Skeletal muscle tissue (tissue), 4 donors: Measurements from ENCODE around the gene ZNF202. TPM values are rescaled to one million over a fixed set of nuclear protein-coding genes. Genes with fewer than 3 reads are reported as not detected.
"Not testable (repeated sequence)": the region's sequence is repeated elsewhere in the genome, so short reads cannot be mapped to it uniquely, and the experiment has no call there.

Source experiments
- H3K27ac ChIP-seq: one replicate; pipeline ENCODE4 v1.7.0; 2013; ENCODE audit warnings: mild to moderate bottlenecking, low read depth, low read length, inconsistent platforms
- H3K27me3 ChIP-seq, 3 donors: one replicate each; pipeline ENCODE4 v1.7.0; 2013; ENCODE audit warnings: low read length in 3 of 3; ENCODE audit not compliant: control insufficient read depth in 3 of 3, insufficient read depth in 3 of 3
- H3K36me3 ChIP-seq, 3 donors: one replicate each; pipeline ENCODE4 v1.7.0; 2013; ENCODE audit warnings: low read length in 3 of 3; ENCODE audit not compliant: control insufficient read depth in 3 of 3, insufficient read depth in 3 of 3
- H3K4me1 ChIP-seq, 3 donors: one replicate each; pipeline ENCODE4 v1.7.0; 2013; ENCODE audit warnings: low read length in 3 of 3, mild to moderate bottlenecking in 3 of 3; ENCODE audit not compliant: control insufficient read depth in 3 of 3, insufficient read depth in 3 of 3
- H3K4me3 ChIP-seq, 3 donors: one replicate each; pipeline ENCODE4 v1.7.0; 2013; ENCODE audit warnings: low read length in 3 of 3
- H3K9ac ChIP-seq, 3 donors: one replicate each; pipeline ENCODE4 v1.7.0; 2013; ENCODE audit warnings: low read length in 3 of 3, mild to moderate bottlenecking in 3 of 3, moderate library complexity in 2 of 3, low read depth in 1 of 3
- H3K9me3 ChIP-seq, 3 donors: one replicate each; pipeline ENCODE4 v1.7.0; 2013; ENCODE audit warnings: low read length in 3 of 3; ENCODE audit not compliant: control insufficient read depth in 3 of 3
- total RNA-seq: library from RNA; depleted of rRNA; stranded (reverse); fragments of >200 nt; gene quantifications from one replicate; pipeline ENCODE4 v1.2.3, GENCODE V29; 2014
- donor health status: Osteomylitis.

Gene ZNF202
- total RNA-seq, 1 donor from 2014 or later = 9.4 TPM

GRCh38 chr11:123762422-123762821, 21.0 kb upstream of the ZNF202 start:
- Histone ChIP-seq H3K9me3 (peaks cover 0 to 3% (median 0%) of the 10 kb centered on the region in 3 donors), H3K4me1 (no peaks in the 10 kb centered on the region), H3K27me3 (no peaks in the 10 kb centered on the region), H3K4me3 (no peak overlapping the region), H3K9ac (no peak overlapping the region), H3K36me3 (no peaks in the 10 kb centered on the region), H3K27ac (no peak overlapping the region)

GRCh38 chr11:123760894-123761293, 19.4 kb upstream of the ZNF202 start:
- Histone ChIP-seq H3K4me1 (no peaks in the 10 kb centered on the region), H3K4me3 (no peak overlapping the region), H3K36me3 (no peaks in the 10 kb centered on the region), H3K27me3 (no peaks in the 10 kb centered on the region), H3K9me3 (peaks cover 0 to 3% (median 0%) of the 10 kb centered on the region in 3 donors), H3K27ac (no peak overlapping the region), H3K9ac (no peak overlapping the region)

GRCh38 chr11:123757976-123758375, 16.5 kb upstream of the ZNF202 start:
- H3K4me1 ChIP-seq = no peaks in the 10 kb centered on the region
- no peak overlapping the region for H3K27ac ChIP-seq
- no peaks in the 10 kb centered on the region for H3K27me3 ChIP-seq
- no peak overlapping the region for H3K4me3 ChIP-seq
- H3K9me3 ChIP-seq = no peaks in the 10 kb centered on the region
- H3K36me3 ChIP-seq = no peaks in the 10 kb centered on the region
- H3K9ac ChIP-seq = no peak overlapping the region

- H3K4me3 ChIP-seq = no peak overlapping the region
- no peaks in the 10 kb centered on the region for H3K36me3 ChIP-seq
- H3K4me1 ChIP-seq = no peaks in the 10 kb centered on the region
- no peak overlapping the region for H3K9ac ChIP-seq
- H3K27me3 ChIP-seq = no peaks in the 10 kb centered on the region
- H3K9me3 ChIP-seq = no peaks in the 10 kb centered on the region
- H3K27ac ChIP-seq = no peak overlapping the region
Observed at GRCh38 chr11:123755813-123756212, 14.4 kb upstream of the ZNF202 start.

GRCh38 chr11:123755344-123755743, 13.9 kb upstream of the ZNF202 start:
- no peaks in the 10 kb centered on the region for H3K27me3 ChIP-seq
- H3K4me1 ChIP-seq = no peaks in the 10 kb centered on the region
- no peak overlapping the region for H3K9ac ChIP-seq
- no peak overlapping the region for H3K4me3 ChIP-seq
- H3K9me3 ChIP-seq = no peaks in the 10 kb centered on the region
- H3K27ac ChIP-seq = no peak overlapping the region
- H3K36me3 ChIP-seq = no peaks in the 10 kb centered on the region

- Histone ChIP-seq H3K36me3 (no peaks in the 10 kb centered on the region), H3K4me1 (no peaks in the 10 kb centered on the region), H3K27me3 (no peaks in the 10 kb centered on the region), H3K4me3 (no peak within 1 kb of the TSS), H3K9ac (no peak within 1 kb of the TSS), H3K27ac (no peak within 1 kb of the TSS), H3K9me3 (no peaks in the 10 kb centered on the region)
Observed at GRCh38 chr11:123754101-123754568, 12.7 kb upstream of the ZNF202 start, which contains the start of gene OR6X1. Gene OR6X1 (minus strand): TSS chr11:123754518. CDS start chr11:123754518, 0 bp downstream.

GRCh38 chr11:123753110-123753509, 11.7 kb upstream of the ZNF202 start:
- Histone ChIP-seq H3K9ac (no peak overlapping the region), H3K4me3 (no peak overlapping the region), H3K27ac (no peak overlapping the region), H3K4me1 (no peaks in the 10 kb centered on the region), H3K9me3 (no peaks in the 10 kb centered on the region), H3K27me3 (no peaks in the 10 kb centered on the region), H3K36me3 (no peaks in the 10 kb centered on the region)

- H3K36me3 ChIP-seq = no peaks in the 10 kb centered on the region
- H3K4me1 ChIP-seq = no peaks in the 10 kb centered on the region
- H3K9ac ChIP-seq = no peak overlapping the region
- no peak overlapping the region for H3K4me3 ChIP-seq
- no peaks in the 10 kb centered on the region for H3K27me3 ChIP-seq
- no peaks in the 10 kb centered on the region for H3K9me3 ChIP-seq
- H3K27ac ChIP-seq = no peak overlapping the region
Observed at GRCh38 chr11:123751781-123752180, 10.3 kb upstream of the ZNF202 start.

GRCh38 chr11:123748349-123748748, 6.9 kb upstream of the ZNF202 start:
- not testable (repeated sequence) for H3K9me3 ChIP-seq, H3K4me1 ChIP-seq, H3K27me3 ChIP-seq, H3K27ac ChIP-seq, H3K36me3 ChIP-seq, H3K4me3 ChIP-seq, H3K9ac ChIP-seq

- Histone ChIP-seq H3K27me3 (no peaks in the 10 kb centered on the region), H3K27ac (no peak overlapping the region), H3K9ac (no peak overlapping the region), H3K9me3 (no peaks in the 10 kb centered on the region), H3K36me3 (no peaks in the 10 kb centered on the region), H3K4me1 (peaks cover under 1 to 6% (median 4%) of the 10 kb centered on the region in 3 donors), H3K4me3 (no peak overlapping the region)
Observed at GRCh38 chr11:123745764-123746451, 4.4 kb upstream of the ZNF202 start.
